Measurements from ENCODE around the gene NRARP.

NRARP gene

DNA sequence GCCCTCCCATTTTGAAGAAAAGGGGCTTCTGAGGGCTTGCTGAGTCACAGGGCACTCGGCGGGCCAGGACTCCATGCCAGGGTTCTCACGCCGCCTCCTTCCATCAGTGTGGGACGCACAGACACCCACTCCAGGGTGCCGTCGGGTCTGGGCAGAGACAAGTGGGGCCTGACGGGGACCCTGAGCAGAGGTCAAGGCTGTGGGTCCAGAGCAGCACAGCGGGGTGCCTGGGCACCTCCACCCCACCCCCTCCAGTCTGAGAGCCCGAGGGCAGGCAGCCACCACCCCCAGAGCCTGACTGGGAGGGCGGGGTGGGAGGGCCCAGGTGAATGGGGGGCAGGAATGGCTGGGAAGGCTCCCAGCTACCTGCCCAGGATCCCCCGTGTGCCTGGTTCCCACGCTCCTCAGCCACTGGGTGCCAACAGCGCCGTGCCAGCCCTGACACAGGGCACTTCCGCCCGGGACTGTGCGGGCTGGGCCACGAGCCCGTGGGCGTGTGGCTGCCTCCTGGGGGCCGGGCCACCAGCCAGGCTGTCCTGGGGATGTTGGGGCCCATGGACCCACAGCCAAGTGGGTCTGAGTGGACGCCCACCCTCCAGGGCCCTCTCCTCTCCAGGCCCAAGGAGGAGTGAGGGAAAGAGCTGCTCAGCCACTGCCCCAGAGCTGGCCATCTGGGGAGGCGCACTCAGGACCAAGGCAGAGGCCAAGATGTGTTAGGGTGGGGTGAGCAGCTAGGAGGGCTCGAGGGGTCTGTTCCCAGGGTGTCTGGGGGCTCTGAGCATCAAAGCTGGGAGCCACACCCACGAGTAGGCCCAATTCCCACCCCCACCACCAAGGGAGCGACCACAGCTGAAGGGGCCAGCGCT, 10.1 kb upstream of the NRARP start:
- in situ Hi-C loops (cut with MboI; ENCODE audit: low sequenced_read_pairs): no loop called here

DNA sequence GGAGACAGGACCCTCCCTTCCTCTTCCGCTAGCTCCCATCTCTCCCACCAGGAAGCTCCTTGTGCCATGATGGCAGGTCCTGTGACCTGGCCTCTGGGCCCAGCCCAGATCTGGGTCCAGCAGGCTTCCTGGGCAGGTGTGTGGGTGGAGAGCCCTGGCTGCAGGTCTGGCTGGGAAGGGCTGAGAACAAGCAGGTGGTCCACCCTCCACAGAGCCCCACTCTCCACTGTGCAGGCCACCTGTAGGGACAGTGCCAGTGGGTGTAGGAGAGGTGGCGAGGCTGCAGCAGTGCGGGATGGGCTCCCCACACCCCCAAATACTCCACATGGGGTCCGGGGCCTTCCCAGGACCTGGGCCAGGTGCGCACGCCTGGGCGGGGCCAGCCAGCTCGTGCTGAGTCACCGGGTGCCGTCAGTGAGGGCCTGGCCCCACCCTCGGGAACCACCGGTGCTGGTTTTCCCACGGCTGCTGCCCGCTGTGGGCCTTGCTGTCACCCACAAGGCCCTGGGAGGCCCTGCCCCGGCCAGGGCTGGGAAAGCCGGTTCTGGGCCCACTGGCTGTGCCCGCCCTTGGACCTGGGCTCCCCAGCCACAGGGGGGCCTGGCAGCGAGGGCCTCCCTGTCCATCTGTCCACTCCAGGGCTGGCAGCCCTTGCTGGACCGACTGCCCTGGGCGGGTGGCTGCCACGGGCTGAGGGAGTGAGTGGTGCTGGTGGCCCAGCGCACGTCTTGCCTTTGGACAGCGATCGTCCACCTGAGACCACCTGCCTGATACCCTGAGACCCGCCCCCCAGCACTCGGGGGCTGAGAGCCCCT, 9.3 kb upstream of the NRARP start:
- in situ Hi-C loops (cut with MboI; ENCODE audit: low sequenced_read_pairs): no loop called here

DNA sequence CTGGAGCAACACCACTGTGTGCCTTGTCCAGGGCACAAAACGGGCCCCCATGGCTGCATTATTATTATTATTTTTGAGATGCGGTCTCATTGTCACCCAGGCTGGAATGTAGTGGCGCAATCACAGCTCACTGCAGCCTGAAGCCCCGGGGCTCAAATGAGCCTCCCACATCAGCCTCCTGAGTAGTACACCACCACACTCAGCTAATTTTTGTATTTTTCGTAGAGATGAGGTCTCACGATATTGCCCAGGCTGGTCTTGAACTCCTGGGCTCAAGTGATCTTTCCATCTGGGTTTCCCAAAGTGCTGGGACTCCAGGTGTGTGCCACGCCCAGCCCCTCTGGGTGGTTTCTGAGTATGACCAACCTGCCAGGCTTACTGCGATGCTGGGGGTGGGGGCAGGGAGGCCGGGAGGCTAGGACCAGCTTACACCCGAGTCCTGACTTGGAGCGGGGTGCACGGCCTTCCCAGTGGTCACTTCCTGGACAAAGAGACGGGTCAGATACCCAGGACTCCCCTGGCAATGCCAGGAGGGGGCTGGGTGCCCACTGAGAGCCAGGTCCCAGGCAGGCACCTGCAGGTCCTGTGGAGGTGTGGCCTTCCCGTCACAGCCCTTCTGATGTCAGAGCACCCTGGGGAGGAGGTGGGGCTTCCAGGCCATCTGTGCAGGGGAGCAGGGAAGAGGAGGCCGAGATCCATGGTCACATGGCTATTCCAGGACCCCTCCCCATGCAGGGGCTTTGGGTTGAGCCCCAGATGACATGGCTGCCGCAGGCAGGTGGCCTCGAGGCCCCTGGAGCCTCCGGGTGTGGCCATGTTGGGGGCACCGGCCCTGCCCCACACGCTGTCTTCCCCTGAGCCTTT, 8.3 kb upstream of the NRARP start:
- in situ Hi-C loops (cut with MboI; ENCODE audit: low sequenced_read_pairs): no loop called here

DNA sequence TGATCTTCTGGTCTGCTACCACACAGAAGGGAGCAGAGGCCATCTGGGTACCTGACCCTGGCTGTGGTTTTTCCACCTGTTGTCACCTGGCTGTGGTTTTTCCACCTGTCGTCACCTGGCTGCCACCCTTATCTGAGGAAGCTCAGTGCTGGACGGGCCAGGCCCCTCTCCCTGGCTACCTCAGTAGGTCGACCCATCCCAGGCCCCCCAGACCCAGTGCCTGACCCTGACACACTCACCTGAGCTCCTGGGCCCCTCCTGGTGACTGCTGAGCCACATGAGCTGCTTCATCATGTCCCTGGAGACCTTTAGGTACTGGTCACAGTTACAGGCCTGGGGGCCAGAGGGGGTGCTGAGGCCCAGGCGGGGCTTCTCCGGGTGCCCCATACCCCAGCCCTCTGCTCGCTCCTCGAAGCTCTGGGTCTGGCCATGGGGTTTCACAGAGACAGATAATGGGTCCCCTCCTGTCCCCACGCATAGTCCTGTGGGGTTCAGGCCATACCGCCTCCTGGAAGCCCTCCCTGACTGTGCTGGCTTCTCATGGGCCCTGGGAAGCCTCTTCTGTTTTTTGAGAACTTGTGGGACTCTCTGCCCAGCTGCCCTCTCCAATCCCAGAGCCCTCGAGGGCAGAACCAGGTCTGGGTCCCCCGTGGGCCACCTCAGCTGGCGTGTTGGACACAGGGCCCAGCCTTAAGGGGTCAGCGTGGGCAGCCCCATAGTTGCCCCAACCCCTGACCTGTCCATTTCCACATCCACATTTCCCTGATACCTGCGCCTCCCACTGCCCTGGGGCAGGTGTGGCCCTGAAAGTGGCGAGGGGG, 7.5 kb upstream of the NRARP start:
- in situ Hi-C loops (cut with MboI; ENCODE audit: low sequenced_read_pairs): no loop called here

DNA sequence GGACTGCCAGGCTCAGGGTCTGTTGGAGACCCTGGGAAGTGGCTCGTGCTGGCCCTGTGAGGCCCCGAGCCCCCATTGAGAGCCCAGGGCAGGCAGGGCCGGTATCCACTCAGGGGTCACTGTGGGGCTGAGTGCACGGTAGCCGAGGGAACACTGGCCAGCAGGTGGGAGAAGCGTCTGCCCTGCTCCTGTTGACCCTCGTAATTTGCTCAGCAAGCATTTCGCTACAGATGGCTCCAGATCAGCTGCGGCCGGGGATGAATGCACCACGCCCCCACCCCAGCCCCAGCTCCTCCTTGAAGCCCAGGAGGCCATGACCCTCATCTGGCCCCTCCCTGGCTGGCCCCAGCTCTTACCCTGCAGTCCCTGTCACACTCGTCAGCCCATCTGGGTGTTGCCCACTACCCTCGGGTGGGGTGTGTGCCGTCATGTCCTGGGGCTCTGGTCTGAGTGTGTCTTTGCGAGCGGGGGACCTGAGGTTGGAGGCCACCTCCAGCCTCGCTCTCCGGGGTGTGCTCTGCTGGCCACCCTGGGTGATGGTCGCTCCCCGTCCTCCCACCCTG, 6.1 kb upstream of the NRARP start:
- in situ Hi-C loops (cut with MboI; ENCODE audit: low sequenced_read_pairs): no loop called here

DNA sequence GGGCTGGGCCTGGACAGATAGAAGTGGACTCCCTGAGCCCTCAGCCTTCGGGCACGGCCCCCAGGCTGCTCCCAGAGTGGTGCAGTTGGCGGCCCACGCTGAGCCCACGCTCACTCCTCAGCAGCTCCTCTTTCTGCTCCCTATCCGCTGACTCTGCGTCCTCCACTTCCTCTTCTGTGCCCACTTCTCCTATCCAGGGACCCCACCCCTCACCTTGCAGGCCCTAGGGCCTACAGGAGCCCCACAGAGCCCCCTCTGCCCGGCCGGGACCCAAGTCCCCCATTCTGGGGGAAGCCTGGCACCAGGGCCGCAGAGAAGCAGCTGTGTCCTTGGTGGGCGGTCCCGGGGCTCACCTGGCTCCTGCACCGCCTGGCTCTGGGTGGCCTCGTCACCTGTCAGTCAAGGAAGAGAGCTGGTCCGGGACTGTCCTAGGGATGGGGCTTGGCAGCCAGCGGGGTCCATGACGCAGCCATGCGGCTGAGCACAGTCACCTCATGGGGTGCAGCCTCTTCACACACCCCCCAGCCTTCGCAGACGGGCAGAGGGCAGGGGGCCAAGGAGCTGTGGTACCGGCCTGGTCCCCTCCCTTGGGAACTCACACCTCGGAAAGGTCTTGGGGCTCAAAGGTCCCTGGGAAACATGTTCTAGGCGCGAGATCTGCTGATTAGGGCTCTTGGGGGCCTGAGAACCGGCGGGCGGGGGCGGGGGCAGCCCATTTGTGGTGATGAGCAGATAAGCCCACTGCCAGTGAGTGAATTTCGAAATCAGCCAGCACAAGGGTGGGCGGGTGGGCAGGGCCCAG, 5.4 kb upstream of the NRARP start:
- in situ Hi-C loops (cut with MboI; ENCODE audit: low sequenced_read_pairs): no loop called here

DNA sequence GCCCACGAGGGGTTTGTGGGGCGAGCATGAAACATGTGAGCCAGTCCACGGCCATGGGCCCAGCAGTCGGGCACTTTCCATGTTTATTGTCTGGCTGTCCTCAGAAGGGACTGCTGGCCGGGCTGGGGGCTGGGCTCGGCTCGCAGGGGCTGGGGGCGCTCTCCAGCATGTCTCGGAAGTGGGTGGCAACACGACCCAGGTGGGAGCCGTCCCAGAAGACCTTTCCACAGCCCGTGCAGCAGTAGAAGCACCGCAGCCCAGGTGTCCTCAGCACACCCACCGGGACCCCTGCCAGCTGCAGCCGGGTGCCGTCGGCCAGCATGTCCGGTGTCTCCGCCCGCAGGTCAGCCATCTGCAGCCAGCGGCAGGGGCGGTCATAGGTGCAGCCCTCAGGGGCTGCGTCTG, 4.8 kb upstream of the NRARP start:
- in situ Hi-C loops (cut with MboI; ENCODE audit: low sequenced_read_pairs): no loop called here

DNA sequence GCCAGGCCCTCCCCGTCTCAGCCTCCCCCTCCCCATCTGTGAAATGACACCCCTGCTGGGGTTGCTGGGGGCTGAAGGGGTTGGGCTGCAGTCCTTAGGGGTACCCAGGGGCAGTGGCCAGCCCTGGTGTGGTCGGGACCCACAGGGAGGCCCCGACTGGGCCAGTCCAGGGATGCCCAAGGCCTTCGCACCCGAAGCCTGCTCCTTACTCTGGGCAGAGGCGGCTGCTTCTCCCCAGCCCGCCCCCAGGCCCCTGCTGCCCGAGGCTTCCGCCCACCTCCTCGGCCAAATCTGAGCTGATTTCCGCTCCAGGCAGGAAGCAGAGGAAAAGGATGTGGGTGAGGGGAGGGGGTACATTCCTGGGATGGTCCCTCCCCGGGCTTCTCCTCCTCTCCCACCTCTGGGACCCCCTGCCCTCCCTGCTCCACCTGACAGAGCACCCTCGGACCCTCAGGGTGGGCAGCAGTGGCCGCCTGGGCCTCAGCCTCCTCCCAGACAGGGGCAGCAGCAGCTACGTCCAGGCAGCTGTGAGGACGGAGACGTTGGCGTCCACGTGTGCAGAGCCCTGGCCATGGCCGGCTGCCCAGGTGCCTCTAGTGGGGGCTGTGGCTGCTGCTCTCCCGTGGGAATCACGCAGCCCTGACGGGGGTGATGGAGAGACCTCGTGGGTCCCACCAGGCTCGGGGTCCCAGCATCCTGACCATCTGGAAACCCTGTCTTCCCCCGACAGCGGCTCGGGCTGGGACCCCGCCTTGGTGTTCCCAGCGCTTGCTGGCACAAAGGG, 4.2 kb upstream of the NRARP start:
- in situ Hi-C loops (cut with MboI; ENCODE audit: low sequenced_read_pairs): no loop called here

DNA sequence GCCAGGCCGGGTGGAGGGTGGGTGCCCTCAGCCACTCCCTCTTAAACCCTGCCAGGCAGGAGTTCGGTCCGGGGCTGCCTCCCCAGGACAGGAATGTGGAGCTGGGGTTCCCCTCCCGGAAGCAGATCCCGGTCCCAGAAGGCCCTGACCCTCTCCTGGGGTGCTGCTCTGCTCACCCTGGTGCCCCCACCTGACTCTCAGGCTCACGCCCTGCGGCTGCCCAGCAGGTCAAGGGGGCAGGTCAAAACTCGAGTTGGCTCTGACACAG, 3.7 kb upstream of the NRARP start:
- in situ Hi-C loops (cut with MboI; ENCODE audit: low sequenced_read_pairs): no loop called here

DNA sequence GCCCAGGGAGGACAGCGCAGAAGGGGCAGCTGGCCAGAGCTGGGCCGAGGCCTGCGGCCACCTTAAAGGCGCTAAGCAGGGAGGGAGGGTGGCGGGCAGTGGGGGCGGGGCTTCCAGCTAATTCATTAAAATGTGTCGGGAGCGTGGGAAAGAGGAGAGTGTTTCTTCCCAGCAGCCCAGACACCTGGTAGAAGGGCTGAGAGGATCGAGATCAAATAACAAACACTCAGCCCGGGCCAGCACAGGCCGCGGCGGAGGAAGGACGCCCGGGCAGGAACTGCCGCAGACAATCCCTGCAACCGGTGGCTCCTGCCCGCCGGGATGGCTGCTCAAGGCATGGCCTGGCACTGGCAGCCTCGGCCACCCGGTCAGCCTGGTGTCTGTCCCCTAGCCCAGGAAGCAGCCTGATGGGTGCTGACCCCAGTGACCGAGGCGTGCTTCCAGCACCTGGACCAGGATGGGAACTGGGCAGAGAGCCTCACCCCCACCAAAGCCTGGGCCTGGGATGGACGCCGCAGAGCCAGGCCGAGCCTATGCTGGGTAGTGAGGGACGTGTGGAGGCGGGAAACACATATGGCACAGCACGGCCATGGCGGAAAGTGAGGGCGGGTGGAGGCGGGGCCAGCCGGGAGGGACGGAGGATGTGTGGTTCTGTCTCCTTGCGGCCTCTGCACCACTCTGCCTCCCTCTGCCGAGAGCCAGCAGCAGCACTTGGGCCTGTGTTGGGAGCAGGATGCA, 3.2 kb upstream of the NRARP start:
- in situ Hi-C loops (cut with MboI; ENCODE audit: low sequenced_read_pairs): no loop called here

DNA sequence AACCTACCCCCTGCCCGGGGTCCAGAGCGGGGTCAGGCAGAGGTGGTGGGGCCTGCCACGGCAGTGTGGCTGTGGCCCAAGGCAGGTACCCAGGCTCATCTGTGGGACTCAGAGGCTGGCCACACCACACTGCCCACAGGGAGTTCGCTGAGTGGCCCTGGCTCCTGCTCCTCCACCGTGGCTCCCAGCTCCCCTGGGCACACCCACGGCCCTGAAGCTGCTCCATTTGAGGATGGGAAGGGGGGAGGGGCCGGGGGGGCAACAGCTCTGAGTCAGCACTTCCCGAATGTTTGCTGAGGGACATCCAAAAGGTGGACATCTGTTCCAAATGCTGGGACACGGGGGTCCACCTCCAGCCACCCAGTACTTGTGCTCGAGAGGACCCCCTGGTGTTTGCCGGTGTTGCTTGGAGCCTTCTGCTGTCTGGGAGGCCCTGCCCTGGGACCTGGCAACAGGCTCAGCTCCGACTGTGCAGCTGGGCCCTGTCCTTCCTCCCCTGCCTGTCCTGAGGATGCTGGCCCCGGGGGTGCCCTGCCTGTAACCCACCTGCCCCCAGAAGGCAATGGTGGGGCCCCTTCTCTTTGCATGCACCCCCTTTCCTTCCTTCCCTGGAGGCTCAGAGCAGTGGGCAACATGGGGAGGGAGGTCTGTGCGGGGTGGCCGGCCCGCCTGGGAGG, 2.5 kb upstream of the NRARP start:
- in situ Hi-C loops (cut with MboI; ENCODE audit: low sequenced_read_pairs): no loop called here

DNA sequence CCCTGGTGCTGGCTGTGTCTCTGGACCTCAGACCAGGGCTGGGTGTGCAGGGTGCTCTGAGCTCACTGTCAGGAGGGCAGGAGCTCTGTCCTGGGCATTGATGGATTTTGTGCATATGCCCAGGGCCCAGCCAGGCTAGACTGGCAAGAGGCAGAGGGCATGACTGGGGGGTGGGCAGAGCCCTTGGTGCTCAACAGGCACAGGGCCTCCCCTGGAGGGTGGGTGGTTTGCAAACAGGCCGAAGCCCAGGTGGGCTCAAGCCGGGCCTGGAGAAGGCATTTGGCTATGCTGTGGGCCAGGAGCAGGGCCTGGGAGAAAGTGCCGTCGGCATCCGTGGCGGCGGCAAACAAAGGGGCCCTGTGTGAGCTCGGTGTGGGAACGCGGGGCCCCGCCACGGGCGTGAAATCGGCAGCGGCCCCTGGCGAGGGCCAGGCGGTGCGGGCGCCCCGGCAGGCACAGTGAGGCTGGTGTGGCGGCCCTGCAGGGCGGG, 1.9 kb upstream of the NRARP start:
- in situ Hi-C loops (cut with MboI; ENCODE audit: low sequenced_read_pairs): no loop called here

DNA sequence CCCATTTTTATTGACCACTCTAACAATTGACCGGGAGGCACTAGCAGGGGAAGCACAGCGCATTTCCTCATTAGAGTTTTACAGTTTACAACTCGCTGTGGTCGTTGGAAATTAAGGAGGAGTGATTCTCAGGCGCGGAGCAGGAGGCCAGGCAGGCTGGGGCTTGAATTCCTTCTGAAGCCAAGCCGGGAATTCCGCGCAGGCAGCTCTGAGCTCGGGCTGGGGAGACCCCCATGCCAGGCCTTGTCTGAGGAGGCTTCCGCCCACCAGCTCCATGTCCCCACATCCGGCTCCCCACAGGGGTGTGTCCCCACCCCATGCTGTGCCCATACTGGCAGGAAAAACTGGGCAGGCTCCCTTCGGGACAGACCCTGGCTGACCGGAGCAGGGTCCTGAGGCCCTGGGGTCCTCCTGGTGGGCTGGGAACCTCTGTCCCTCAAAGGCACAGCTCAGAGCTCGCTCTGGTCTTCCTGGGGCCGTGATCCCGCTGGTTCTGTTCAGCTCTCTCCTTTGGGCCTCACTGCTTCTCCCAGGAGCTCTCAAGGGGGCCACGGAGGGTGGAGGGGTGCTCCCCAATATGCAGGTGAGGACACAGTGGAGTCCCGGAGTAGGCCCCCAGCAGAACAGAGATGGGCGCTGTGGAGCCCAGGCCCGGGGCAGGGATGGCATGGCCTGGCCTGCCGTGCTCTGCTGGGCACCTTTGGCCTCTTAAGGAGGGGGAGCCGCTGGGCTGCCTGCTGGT, 1.3 kb upstream of the NRARP start:
- in situ Hi-C loops (cut with MboI; ENCODE audit: low sequenced_read_pairs): no loop called here

DNA sequence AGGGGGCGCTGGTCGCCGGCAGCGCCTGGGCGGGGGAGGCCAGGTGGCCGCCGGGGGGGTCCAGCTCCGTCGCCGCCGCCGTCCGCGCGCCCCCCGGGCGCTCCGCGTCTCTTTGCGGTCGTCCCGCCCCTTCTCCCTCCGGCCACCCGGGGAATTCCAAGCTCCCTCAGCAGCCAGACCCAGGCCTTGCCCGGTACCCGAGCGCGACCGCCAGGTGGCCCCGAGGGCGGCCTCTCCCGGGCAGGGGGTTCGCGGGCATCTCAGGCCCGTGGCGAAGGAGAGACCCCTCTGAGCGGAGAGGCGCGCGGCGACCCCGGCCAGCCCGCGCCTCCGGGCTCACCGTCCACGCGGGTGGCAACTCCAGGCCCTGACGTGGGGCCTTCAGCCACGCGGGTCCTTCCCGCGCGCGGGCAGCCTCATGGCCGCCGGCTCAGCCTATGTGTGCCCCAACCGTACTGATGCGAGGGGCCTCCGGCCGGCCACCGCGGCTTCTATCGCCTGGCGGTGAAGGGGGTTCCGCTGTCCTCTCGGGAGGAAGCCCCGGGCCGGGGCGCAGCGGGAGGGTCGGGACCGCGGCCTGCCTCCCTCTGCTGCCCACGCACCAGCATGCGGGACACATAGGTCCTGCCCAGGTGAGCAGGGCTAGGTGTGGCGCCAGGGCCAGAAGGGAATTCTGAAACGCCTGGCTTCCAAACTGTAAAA, 529 bp upstream of the NRARP start:
- in situ Hi-C loops (cut with MboI; ENCODE audit: low sequenced_read_pairs): no loop called here

DNA sequence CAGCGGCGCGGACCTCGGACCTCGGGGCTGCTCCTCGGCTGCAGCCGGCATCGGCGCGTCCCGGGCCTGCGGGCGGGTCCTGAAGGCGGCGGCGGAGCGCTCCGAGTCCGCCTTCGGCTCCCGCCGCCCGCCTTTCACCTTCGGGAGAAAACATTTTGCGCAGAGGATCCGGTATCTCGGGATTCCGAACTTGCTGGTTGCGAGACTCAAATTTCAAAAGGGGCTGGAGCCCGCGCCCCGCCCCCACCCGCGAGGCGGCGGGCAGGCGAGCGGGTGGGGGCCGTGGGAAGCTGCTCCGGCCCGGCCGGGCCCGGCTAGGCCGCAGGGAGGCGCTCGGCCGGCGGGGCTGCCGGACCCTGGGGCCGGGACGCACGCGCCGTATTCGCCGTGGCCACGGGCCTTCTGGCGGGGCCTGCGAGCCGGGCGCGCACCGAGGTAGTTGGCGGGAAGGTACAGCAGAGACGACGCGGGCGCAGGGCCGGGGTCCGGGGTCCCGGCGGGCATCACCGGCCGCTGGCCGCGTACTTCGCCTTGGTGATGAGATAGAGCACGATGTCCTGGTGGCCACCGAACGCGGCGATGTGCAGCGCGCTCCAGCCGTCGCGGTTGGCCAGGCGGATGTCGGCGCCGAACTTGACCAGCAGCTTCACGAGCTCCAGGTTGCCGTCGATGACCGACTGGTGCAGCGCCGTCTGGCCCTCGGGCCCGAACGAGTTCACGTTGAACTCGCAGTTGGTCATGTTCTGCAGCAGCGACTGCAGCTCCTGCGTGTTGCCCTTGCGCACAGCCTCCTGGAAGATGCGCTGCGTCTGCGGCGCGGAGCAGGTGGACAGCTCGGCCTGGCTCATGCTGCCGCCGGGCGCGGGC, 757 bp downstream of the NRARP start:
- in situ Hi-C loops (cut with MboI; ENCODE audit: low sequenced_read_pairs): no loop called here

Measured in HL-60/S4 treated with retinoic acid at 250 ng/mL for 4 days and 3 days (cell line).